GM18507 (cell line): ENCODE measurements around the gene KCNK5.

Experiments used
- DNase-seq: peaks from one replicate; pipeline ENCODE4 v3.0.0; 2011; ENCODE audit warnings: low read depth; ENCODE audit not compliant: insufficient read length; ENCODE audit errors: extremely low spot score
- FAIRE-seq: peaks from 2 replicates; lab custom pipeline; 2011; peaks lifted over from hg19 to GRCh38; lab: Jason Lieb, UNC

KCNK5 gene

DNA sequence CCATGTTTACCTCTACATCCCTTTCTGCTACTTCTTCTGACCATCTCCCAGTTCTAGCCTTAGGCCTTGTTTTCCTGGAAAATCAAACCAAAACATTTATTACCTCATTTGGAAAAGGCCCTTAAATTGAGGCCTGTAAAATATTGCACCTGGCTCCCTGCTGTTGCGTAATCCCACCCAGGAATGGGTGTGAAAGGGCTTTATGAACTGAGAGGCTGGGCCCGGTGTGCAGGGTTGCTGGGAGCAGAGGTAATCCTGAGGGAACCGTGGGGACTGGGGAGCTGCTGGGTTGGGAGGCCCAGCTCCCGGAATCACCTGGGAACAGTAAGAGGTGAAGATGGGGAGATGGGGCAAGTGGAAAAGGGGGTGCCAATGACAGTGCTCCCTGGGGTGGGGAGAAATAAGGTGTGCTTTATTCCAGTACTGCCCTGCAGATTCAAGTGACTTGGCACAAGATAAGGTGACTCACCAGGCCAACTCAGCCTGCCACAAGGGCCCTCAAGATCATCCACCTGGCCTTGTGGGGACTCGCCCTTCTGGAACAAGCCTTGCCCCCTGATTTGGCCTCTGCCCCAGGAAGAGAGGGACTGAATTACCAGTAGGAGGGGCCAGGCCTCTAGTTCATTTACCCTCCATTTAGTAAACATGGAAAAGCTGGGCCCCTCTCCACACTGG lies 44.2 kb downstream of the KCNK5 start:
- no peak for FAIRE-seq
- DNase-seq = no peak

DNA sequence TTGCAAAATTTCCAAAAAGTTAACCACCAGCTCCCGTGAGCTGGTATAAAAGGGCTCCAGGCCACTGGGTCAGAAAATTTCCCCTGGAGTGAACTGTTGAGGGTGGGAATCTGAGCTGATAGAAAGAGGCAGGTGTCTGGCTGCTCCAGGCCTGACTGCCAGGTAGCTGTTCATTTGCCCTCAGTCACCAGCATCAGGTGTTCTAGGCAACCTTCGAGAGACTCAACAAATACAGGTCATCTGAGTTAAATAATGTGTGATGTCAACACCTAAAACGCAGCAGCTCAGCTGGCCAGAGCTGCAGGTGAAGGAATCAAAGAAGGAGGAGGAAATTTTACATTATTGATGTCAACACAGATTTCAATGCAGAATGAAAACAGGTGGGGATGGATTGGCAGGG lies 46.7 kb downstream of the KCNK5 start:
- FAIRE-seq (no peak), DNase-seq (no peak)

DNA sequence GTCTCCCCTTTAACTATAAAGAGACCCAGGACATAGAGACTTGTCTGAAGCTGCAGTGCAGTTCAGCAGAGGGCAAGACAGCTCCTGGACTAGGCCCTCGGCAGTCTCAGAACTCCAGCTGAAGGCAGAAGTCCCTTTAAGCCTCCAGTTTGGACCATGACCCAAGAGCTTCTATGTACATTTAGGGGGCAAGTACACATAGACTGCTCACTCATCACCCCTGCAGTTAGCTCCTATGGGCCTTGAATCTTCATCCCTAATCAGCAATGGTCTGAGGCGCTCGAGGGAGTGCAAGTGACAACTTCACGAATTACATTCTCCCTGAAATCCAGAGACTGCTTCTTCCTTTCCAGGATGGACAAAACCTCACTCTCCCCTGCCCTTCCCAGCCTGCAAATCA lies 47.4 kb downstream of the KCNK5 start:
- FAIRE-seq (no peak), DNase-seq (no peak)

- no peak for DNase-seq
- FAIRE-seq = no peak
Observed at GRCh38 chr6:39181333-39181732, 47.9 kb downstream of the KCNK5 start.

DNA sequence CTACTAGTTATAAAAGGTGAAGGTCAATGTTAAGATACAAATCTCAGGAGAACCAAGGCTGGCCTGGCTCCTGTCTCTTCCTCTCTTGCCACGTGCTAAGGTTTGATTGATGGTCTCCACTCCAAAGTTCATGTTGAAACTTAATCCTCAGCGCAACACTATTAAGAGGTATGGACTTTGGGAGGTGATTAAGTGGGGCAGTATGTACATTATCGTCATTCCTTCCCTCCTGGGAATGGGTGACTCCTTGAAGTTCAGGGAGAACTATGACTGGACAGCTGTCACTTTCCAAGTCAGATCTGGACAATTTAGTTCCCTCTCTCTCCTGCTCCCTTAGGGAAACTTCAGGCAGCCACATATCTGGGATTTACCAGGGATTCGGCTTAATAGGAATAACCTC lies 50.5 kb downstream of the KCNK5 start:
- no peak for DNase-seq
- FAIRE-seq = no peak

DNA sequence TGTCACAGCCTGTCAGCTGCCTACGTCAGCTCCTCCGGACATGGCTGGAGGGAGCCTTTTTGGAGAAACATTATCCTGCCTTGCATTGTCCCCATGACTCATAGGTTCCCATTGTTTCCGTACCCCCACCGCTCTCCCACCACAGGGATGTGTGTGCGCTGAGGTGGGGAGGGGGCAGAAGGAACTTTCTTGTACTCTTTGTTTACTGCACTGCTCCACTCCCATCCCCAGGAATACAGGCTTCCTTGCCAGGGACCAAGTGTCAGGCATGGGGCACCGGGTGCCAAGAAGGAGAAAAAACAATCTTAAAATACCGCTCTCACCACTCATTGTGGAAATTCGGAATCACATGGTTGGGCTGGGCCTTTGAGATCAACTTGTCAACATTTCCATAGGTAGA lies 51.0 kb downstream of the KCNK5 start:
- FAIRE-seq (no peak), DNase-seq (no peak)

GRCh38 chr6:39177130-39177529 lies 52.1 kb downstream of the KCNK5 start:
- no peak for FAIRE-seq
- no peak for DNase-seq

DNA sequence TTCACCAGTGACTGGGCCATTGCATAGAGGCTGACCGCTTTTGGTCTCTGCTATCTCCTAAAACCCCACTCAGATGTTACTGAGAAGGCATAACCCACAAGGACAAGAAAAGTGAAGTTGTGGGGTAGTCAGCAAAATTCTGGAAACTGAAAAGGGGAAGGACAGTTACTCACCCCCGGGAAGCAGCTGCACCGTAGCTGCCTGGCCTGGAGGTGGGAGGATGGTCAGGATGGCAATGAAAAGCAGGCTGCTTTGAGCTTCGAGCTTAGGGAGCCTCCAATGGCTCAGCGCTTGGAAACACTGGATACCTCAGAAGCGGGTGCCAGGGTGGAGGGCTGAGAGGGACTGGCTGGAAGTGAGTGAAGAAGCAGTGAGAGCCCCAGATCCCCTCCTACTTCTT lies 56.0 kb downstream of the KCNK5 start:
- FAIRE-seq = no peak
- DNase-seq = no peak

DNA sequence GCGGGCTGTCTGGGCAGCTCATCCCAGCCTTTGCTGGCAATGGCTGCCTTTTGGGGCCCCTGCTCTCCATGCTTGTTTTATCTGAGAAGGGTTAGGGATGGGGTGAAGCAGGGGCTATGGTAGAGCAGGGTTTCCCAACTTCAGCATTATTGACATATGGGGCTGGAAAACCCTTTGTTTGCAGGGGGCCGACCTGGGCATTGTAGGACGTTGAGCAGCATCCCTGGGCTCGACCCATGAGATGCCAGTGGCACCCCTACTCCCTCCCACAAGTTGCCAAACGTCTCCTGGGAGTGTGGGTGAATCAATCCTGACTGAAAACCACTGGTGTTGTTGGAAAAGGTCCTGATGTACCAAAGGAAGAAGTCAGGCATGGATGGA lies 56.9 kb downstream of the KCNK5 start:
- no peak for DNase-seq
- no peak for FAIRE-seq

GRCh38 chr6:39171489-39172376 lies 57.5 kb downstream of the KCNK5 start:
- no peak for FAIRE-seq

DNA sequence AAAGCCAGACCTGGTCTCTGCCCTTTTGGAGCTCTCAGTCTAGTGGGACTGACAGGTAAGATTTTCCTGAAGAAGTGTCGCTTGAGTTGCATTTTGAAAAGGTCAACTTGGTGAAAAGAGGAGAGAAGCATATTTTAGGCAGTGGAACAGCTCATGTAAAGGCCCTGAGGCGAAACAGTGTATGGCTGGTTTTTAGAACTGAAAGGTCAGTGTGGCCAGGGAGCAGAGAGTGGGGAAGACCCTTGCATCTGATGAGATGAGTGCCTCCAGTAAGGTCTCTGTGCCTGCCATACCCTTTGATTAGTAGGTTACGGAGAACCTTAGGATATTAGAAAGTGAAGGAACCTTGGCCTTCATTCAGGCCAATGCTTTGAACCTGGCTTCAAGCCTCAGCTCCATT lies 58.4 kb downstream of the KCNK5 start:
- DNase-seq = no peak
- no peak for FAIRE-seq

More at GRCh38 chr6:39171489-39172376, 57.5 kb downstream of the KCNK5 start:
- no peak for DNase-seq

GRCh38 chr6:39170389-39170788 lies 58.9 kb downstream of the KCNK5 start:
- FAIRE-seq = no peak
- no peak for DNase-seq

GRCh38 chr6:39169448-39170344 lies 59.6 kb downstream of the KCNK5 start:
- DNase-seq (no peak), FAIRE-seq (no peak)

DNA sequence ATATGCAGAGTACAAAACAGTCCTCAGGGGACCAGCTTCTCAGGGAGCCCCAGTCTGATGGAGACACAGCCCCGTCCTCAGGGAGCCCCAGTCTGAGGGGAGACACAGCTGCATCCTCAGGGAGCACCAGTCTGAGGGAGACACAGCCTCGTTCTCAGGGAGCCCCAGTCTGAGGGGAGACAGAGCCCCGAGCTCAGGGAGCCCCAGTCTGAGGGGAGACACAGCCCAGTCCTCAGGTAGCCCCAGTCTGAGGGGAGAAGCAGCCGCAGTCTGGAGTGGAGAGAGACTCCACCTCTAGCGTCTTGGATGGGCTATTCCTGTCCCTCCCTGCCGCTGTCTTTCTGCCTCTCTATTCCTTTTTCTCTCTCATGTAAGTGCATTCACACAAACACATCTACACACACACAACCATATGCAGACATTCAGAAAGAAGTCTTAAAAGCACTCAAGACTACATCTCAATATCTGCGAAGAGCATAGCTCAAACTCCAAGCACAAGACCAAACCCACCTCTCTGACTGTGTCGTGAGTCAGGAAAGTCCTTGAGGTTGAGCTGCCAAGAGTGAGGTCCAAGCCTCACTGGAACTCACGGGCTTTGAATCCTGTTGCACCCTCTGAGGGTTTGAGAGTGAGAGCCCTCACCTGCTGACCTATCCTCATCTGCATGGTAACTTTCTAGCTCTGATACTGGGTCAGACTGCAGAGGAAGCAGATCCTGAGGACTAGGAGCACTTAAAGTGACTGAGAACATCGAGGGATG lies 61.2 kb downstream of the KCNK5 start:
- FAIRE-seq = no peak
- no peak for DNase-seq

DNA sequence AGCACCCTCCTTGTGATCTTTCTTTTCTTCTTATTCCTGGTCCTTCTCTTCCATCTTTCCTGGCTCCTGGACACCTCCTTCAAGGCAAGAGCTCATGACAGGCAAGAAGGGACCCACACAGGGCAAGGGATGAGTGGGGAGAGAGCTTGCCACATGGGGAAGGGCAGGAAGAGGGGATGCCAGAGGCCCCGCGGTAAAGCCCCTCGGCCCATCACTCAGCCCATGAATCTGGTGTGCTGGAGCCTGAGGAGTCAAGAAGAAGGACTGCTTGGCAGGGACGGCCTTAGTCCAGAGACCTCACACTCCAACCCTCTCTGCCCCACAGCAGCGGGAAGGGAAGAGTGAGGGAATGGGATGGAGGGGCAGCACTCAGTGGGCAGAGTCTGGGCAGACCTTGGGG lies 62.0 kb downstream of the KCNK5 start:
- FAIRE-seq (no peak), DNase-seq (no peak)

DNA sequence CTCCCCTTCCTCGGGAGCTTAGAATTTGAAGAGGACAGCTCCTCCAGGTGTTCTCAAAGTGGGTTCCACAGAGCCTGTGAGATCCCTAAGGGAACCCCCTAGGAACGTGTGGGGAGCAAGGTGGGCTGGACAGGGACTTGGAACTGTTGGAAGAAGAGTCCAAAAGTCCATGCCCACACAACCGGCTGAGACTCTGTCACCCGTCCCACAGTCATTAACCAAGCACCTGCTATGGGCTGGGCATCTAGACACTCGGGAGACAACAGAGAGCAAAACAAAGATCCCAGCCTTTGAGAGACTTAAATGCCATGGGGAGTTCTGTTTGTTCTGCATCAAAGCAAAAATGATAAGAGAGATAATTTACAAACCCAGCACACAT lies 62.4 kb downstream of the KCNK5 start:
- FAIRE-seq (no peak), DNase-seq (no peak)

- peak; percentile 81 for FAIRE-seq
- peak; percentile 56 for DNase-seq
Observed at GRCh38 chr6:39166189-39166911, 62.9 kb downstream of the KCNK5 start.

DNA sequence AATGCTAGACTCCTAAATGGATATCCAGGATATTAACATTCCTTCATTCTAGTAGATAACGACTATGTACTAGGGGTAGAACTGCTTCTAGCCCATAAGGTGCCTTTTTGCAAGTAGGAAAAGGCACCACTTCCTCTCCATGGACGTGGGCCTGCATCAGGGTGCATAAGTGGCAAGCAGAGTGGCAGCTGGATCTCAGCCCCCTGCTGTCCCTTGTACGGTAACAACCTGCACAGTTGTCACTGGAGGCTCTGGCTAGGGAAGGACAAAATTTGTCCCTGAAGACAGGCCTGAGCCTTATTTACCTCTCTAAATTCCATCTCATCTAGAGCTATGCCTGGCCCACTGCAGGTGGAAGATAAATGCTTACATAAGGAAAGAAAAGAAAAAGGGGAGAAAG lies 71.8 kb downstream of the KCNK5 start:
- DNase-seq (no peak), FAIRE-seq (no peak)

DNA sequence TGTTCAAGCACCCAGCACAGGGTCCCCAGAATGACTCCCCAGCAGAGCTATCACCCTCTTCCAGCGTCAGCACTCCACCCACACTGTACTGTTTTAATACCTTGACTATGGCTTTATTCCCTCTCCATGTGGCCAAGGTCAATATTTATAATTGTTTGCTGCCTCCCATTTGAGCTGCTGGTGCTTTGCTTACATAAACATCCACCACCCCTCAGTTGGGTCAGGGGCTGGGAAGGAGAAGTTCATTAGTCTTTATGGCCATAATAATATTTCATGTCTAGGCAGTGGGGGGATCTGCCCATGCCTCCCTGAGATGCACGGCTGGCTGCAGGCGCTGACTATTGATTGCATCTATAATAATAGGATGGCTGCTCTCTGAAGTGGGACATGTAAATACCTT lies 72.5 kb downstream of the KCNK5 start:
- DNase-seq = no peak
- FAIRE-seq = no peak
